Lung (tissue), 12 donors: ENCODE results near the gene HIF3A. TPM values are rescaled to one million over a fixed set of nuclear protein-coding genes. Genes with fewer than 3 reads are reported as not detected.

Source experiments
- ATAC-seq: fragments of 200-7000 bp; cut with Tn5 transposase; one replicate; pipeline ENCODE4 v1.9.1; 2020; ENCODE audit warnings: moderate number of reproducible peaks; ENCODE audit not compliant: insufficient read depth, low FRiP score
- DNase-seq, 3 donors: peaks; one replicate each; pipeline ENCODE4 v3.0.0-alpha.2; 2013 to 2017
- H3K27ac ChIP-seq, 2 donors: one replicate each; pipeline ENCODE4 v1.5.1; 2013; ENCODE audit warnings: mild to moderate bottlenecking in 2 of 2, moderate library complexity in 2 of 2, control low read depth in 1 of 2, inconsistent platforms in 1 of 2, low read depth in 1 of 2, low read length in 1 of 2
- H3K27me3 ChIP-seq, 3 donors: one replicate each; pipeline ENCODE4 v1.5.1; 2013; ENCODE audit warnings: low read length in 2 of 3; ENCODE audit not compliant: control insufficient read depth in 3 of 3, insufficient read depth in 3 of 3
- H3K36me3 ChIP-seq, 4 donors: one replicate each; pipeline ENCODE4 v1.5.1; 2013; ENCODE audit warnings: low read length in 4 of 4, mild to moderate bottlenecking in 1 of 4, moderate library complexity in 1 of 4; ENCODE audit not compliant: control insufficient read depth in 4 of 4, insufficient read depth in 4 of 4
- H3K4me1 ChIP-seq, 5 donors: one replicate each; pipeline ENCODE4 v1.5.1; 2013; ENCODE audit warnings: low read length in 5 of 5, mild to moderate bottlenecking in 2 of 5, moderate library complexity in 1 of 5; ENCODE audit not compliant: control insufficient read depth in 5 of 5, insufficient read depth in 5 of 5
- H3K4me3 ChIP-seq: one replicate; pipeline ENCODE4 v1.5.1; 2013; ENCODE audit warnings: mild to moderate bottlenecking, control low read depth, moderate library complexity
- H3K9ac ChIP-seq, 2 donors: one replicate each; pipeline ENCODE4 v1.5.1; 2013; ENCODE audit warnings: low read length in 2 of 2, control low read depth in 1 of 2; ENCODE audit not compliant: insufficient read depth in 1 of 2
- H3K9me3 ChIP-seq, 4 donors: one replicate each; pipeline ENCODE4 v1.5.1; 2013; ENCODE audit warnings: low read length in 3 of 4, mild to moderate bottlenecking in 1 of 4, moderate library complexity in 1 of 4; ENCODE audit not compliant: control insufficient read depth in 4 of 4, insufficient read depth in 3 of 4
- CTCF ChIP-seq: IDR thresholded peaks from 2 replicates; pipeline ENCODE4 v1.5.1; 2012; ENCODE audit warnings: mild to moderate bottlenecking; ENCODE audit errors: control extremely low read depth, extremely low read depth
- WGBS, 2 donors: extraction: QIAGEN DNeasy Blood & Tissue Kit; methylation state at CpG; one replicate each; pipeline ENCODE4 v1.1.7; 2013; 5-methylcytosine and 5-hydroxymethylcytosine counted together
- polyA plus RNA-seq, 2 donors: library from polyadenylated mRNA; stranded (reverse); fragments of 200-250 nt; gene quantifications; one replicate each; pipeline ENCODE4 v1.2.1, GENCODE V29; 2013
- total RNA-seq, 2 donors: library from RNA; depleted of rRNA in 1 of 2; stranded (reverse); fragments of >200 nt in 1 of 2; gene quantifications; one replicate each; pipeline ENCODE4 v1.2.1, GENCODE V29; 2014 to 2021
- donor health status: control.
- donor health status: control.
- donor health status: Bipolar disorder and iron deficiency.
- donor health status: healthy.
- donor health status: DM: yes; HTN: yes; CAD: no.

Gene HIF3A
- total and polyA plus RNA-seq, 4 donors, result 24.1 to 315 (median 63.4) TPM

- Histone ChIP-seq H3K4me3 (no peak overlapping the region), H3K9me3 (peaks cover 0 to 11% (median 7%) of the 10 kb centered on the region in 4 donors), H3K27ac (no peak overlapping the region), H3K36me3 (peaks cover 36 to 66% (median 48%) of the 10 kb centered on the region in 4 donors), H3K4me1 (peaks cover 0 to 3% (median 0%) of the 10 kb centered on the region in 5 donors), H3K27me3 (no peaks in the 10 kb centered on the region), H3K9ac (peak overlapping the region in 1 of 2 donors; percentile 73)
- TF ChIP-seq CTCF, result no peak
- 91 to 98% methylated on average over 2 of the region's 2 CpGs for WGBS, 2 donors
- no peak for DNase-seq
- ATAC-seq, result no peak
These were observed 33.6 kb downstream of the HIF3A start for GRCh38 chr19:46330319-46330918.

- DNase-seq, result no peak
- Histone ChIP-seq H3K27ac (no peak overlapping the region), H3K36me3 (peaks cover 7 to 37% (median 29%) of the 10 kb centered on the region in 4 donors), H3K4me3 (no peak overlapping the region), H3K4me1 (no peaks in the 10 kb centered on the region), H3K9ac (no peak overlapping the region), H3K27me3 (no peaks in the 10 kb centered on the region), H3K9me3 (peaks cover 0 to 2% (median 0%) of the 10 kb centered on the region in 4 donors)
- no peak for TF ChIP-seq CTCF
- ATAC-seq, result no peak
- WGBS, 2 donors, result 96 to 100% methylated on average over 1 of the region's 1 CpG
These were observed 40.6 kb downstream of the HIF3A start for GRCh38 chr19:46337487-46337886.

- Histone ChIP-seq H3K4me1 (no peaks in the 10 kb centered on the region), H3K36me3 (peaks cover 7 to 32% (median 25%) of the 10 kb centered on the region in 4 donors), H3K27ac (no peak overlapping the region), H3K9ac (no peak overlapping the region), H3K27me3 (no peaks in the 10 kb centered on the region), H3K9me3 (no peaks in the 10 kb centered on the region), H3K4me3 (no peak overlapping the region)
- no peak for DNase-seq
- no peak for TF ChIP-seq CTCF
- 76 to 78% methylated on average over 7 to 10 of the region's 10 CpGs for WGBS, 2 donors
- ATAC-seq, result no peak
These were observed 42.6 kb downstream of the HIF3A start for GRCh38 chr19:46339446-46339845.
